ENCODE measurements around the gene TUBB2A. TPM values are rescaled to one million over a fixed set of nuclear protein-coding genes. Genes with fewer than 3 reads are reported as not detected.

The TUBB2A gene
- total and polyA plus RNA-seq, 2 of the 13 experiments (the other 11 are each of a cell fraction or from before 2014, with no cell fraction given): 35.3 to 106 TPM

DNA sequence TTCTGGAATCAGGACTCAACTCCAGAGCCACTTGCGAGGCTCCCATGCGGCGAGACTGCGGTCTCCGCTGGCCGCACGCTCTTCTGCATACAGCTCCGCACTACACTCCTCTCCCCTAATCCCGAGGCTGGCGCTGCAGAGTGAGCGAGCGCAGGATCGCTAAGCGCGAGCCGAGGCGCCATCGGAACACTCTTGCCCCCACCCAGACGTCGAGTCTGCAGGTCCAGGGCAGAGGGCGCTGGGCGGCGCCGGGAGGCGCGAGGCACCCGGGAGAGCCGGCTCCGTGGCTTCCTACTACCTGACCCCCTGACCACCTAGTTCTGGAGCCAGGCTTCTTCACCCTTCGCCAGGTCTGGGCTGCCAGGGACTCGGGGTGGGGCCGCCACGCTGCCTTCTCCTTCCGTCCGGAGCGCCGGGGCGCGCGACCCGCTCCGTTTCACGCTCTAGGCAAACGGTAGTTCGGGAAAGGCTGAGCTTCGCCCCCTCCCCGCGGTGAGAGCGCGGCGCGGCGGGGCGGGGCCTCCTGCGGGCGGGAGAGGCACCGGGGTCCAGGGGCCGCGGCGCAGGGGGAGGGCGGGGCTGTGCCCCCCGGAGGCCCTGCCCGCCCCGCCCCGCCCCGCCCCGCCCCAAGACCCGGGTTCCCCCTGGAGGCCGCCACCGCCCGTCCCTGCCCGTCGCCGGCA is 5.4 kb upstream of the TUBB2A start (continued):
- peak; percentile 96 for TF ChIP-seq ZNF589 (CRISPR knock-in tag; conservative IDR thresholded peaks at IDR 0.05)
- peak; percentile 78 for TF ChIP-seq MED8 (CRISPR knock-in tag; IDR thresholded peaks at IDR 0.05; ENCODE audit: insufficient replicate concordance)
- TF ChIP-seq, protein P1, sequence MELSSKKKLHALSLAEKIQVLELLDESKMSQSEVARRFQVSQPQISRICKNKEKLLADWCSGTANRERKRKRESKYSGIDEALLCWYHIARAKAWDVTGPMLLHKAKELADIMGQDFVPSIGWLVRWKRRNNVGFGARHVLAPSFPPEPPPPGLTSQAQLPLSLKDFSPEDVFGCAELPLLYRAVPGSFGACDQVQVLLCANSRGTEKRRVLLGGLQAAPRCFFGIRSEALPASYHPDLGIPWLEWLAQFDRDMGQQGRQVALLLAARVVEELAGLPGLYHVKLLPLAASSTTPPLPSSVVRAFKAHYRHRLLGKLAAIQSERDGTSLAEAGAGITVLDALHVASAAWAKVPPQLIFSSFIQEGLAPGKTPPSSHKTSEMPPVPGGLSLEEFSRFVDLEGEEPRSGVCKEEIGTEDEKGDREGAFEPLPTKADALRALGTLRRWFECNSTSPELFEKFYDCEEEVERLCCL (CRISPR knock-in tag; IDR thresholded peaks at IDR 0.05; ENCODE audit: borderline replicate concordance): no peak
- TF ChIP-seq ZNF367 (CRISPR knock-in tag; IDR thresholded peaks at IDR 0.05; ENCODE audit: borderline replicate concordance): no peak
- no peak for TF ChIP-seq ZFP36L1 (CRISPR knock-in tag; IDR thresholded peaks at IDR 0.05)
- no peak for TF ChIP-seq CENPX (CRISPR knock-in tag; IDR thresholded peaks at IDR 0.05)
- no peak for TF ChIP-seq EHMT2 (IDR thresholded peaks at IDR 0.05; ENCODE audit: borderline replicate concordance, low read depth, low read length)
- peak; percentile 72 for TF ChIP-seq REPIN1 (CRISPR knock-in tag; IDR thresholded peaks at IDR 0.05; ENCODE audit: borderline replicate concordance, low read depth)
- TF ChIP-seq, protein P2, sequence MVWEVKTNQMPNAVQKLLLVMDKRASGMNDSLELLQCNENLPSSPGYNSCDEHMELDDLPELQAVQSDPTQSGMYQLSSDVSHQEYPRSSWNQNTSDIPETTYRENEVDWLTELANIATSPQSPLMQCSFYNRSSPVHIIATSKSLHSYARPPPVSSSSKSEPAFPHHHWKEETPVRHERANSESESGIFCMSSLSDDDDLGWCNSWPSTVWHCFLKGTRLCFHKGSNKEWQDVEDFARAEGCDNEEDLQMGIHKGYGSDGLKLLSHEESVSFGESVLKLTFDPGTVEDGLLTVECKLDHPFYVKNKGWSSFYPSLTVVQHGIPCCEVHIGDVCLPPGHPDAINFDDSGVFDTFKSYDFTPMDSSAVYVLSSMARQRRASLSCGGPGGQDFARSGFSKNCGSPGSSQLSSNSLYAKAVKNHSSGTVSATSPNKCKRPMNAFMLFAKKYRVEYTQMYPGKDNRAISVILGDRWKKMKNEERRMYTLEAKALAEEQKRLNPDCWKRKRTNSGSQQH (CRISPR knock-in tag; IDR thresholded peaks at IDR 0.05; ENCODE audit: low read depth): no peak; the same call in 1 of the 2 replicates
- TF ChIP-seq HMG20A (CRISPR knock-in tag; IDR thresholded peaks at IDR 0.05; ENCODE audit: borderline replicate concordance): peak; percentile 65
- TF ChIP-seq ZNF713 (CRISPR knock-in tag; IDR thresholded peaks at IDR 0.05): no peak
- TF ChIP-seq, protein P3, sequence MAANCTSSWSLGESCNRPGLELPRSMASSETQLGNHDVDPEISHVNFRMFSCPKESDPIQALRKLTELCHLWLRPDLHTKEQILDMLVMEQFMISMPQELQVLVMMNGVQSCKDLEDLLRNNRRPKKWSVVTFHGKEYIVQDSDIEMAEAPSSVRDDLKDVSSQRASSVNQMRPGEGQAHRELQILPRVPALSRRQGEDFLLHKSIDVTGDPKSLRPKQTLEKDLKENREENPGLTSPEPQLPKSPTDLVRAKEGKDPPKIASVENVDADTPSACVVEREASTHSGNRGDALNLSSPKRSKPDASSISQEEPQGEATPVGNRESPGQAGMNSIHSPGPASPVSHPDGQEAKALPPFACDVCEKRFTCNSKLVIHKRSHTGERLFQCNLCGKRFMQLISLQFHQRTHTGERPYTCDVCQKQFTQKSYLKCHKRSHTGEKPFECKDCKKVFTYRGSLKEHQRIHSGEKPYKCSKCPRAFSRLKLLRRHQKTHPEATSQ (CRISPR knock-in tag; IDR thresholded peaks at IDR 0.05; ENCODE audit: borderline replicate concordance): peak; percentile 65; the same call in 1 of the 2 replicates
- TF ChIP-seq ZIK1 (CRISPR knock-in tag; IDR thresholded peaks at IDR 0.05; ENCODE audit: borderline replicate concordance, low read depth): peak; percentile 69; the same call in 1 of the 2 replicates
- TF ChIP-seq, protein P4, sequence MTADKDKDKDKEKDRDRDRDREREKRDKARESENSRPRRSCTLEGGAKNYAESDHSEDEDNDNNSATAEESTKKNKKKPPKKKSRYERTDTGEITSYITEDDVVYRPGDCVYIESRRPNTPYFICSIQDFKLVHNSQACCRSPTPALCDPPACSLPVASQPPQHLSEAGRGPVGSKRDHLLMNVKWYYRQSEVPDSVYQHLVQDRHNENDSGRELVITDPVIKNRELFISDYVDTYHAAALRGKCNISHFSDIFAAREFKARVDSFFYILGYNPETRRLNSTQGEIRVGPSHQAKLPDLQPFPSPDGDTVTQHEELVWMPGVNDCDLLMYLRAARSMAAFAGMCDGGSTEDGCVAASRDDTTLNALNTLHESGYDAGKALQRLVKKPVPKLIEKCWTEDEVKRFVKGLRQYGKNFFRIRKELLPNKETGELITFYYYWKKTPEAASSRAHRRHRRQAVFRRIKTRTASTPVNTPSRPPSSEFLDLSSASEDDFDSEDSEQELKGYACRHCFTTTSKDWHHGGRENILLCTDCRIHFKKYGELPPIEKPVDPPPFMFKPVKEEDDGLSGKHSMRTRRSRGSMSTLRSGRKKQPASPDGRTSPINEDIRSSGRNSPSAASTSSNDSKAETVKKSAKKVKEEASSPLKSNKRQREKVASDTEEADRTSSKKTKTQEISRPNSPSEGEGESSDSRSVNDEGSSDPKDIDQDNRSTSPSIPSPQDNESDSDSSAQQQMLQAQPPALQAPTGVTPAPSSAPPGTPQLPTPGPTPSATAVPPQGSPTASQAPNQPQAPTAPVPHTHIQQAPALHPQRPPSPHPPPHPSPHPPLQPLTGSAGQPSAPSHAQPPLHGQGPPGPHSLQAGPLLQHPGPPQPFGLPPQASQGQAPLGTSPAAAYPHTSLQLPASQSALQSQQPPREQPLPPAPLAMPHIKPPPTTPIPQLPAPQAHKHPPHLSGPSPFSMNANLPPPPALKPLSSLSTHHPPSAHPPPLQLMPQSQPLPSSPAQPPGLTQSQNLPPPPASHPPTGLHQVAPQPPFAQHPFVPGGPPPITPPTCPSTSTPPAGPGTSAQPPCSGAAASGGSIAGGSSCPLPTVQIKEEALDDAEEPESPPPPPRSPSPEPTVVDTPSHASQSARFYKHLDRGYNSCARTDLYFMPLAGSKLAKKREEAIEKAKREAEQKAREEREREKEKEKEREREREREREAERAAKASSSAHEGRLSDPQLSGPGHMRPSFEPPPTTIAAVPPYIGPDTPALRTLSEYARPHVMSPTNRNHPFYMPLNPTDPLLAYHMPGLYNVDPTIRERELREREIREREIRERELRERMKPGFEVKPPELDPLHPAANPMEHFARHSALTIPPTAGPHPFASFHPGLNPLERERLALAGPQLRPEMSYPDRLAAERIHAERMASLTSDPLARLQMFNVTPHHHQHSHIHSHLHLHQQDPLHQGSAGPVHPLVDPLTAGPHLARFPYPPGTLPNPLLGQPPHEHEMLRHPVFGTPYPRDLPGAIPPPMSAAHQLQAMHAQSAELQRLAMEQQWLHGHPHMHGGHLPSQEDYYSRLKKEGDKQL (CRISPR knock-in tag; IDR thresholded peaks at IDR 0.05; ENCODE audit: low read depth): 0 out of 2 replicates have a peak, but pooled peaks have one; percentile 36
- TF ChIP-seq ONECUT2 (CRISPR knock-in tag; IDR thresholded peaks at IDR 0.05): no peak; the same call in 1 of the 2 replicates
- TF ChIP-seq FLYWCH1 (CRISPR knock-in tag; IDR thresholded peaks at IDR 0.05): peak; percentile 92; the same call in 1 of the 2 replicates
- TF ChIP-seq ZNF570 (CRISPR knock-in tag; IDR thresholded peaks at IDR 0.05; ENCODE audit: borderline replicate concordance): no peak
- TF ChIP-seq TMF1 (CRISPR knock-in tag; IDR thresholded peaks at IDR 0.05; ENCODE audit: low read depth): 0 out of 2 replicates have a peak, but pooled peaks have one; percentile 46

All from HepG2 (cell line).